ENCODE results near the gene CEP192.

- TF ChIP-seq POLR2AphosphoS5 (IDR thresholded peaks at IDR 0.05; ENCODE audit: insufficient read depth in 1 of 2, low read depth in 1 of 2) (no peak), POLR2A (IDR thresholded peaks at IDR 0.05) (no peak)
- TF ChIP-seq, protein P1, sequence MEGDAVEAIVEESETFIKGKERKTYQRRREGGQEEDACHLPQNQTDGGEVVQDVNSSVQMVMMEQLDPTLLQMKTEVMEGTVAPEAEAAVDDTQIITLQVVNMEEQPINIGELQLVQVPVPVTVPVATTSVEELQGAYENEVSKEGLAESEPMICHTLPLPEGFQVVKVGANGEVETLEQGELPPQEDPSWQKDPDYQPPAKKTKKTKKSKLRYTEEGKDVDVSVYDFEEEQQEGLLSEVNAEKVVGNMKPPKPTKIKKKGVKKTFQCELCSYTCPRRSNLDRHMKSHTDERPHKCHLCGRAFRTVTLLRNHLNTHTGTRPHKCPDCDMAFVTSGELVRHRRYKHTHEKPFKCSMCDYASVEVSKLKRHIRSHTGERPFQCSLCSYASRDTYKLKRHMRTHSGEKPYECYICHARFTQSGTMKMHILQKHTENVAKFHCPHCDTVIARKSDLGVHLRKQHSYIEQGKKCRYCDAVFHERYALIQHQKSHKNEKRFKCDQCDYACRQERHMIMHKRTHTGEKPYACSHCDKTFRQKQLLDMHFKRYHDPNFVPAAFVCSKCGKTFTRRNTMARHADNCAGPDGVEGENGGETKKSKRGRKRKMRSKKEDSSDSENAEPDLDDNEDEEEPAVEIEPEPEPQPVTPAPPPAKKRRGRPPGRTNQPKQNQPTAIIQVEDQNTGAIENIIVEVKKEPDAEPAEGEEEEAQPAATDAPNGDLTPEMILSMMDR (IDR thresholded peaks at IDR 0.05) = no peak
Observed at GRCh38 chr18:13032173-13032572, 41.0 kb downstream of the CEP192 start.

Data from vagina (tissue), 2 donors.